Stimulated activated naive B cell treated with anti-CD40 and anti-IgM and Interleukin-4, amounts not matched to agents 10 μg/mL and 1 μg/mL and 100 μg/mL, for 72 hours (primary cell): ENCODE results near the gene NOTCH4.
"Not testable (repeated sequence)": the region's sequence is repeated elsewhere in the genome, so short reads cannot be mapped to it uniquely, and the experiment has no call there.

Experiments used
- ATAC-seq, 2 donors: fragments of 150-1000 bp; cut with Tn5 transposase; replicated peaks; 2 replicates each; pipeline ENCODE4 v1.10.0; 2021; ENCODE audit warnings: moderate library complexity in 1 of 2
- DNase-seq: peaks from one replicate; pipeline ENCODE4 v3.0.0; 2021
- H3K27ac Mint-ChIP-seq: one replicate; pipeline ENCODE4 v1.8.0; 2022; ENCODE audit warnings: mild to moderate bottlenecking, mixed read lengths
- H3K27me3 Mint-ChIP-seq, 2 donors: one replicate each; pipeline ENCODE4 v1.8.0; 2022; ENCODE audit warnings: mixed read lengths in 2 of 2
- H3K36me3 Mint-ChIP-seq, 2 donors: one replicate each; pipeline ENCODE4 v1.8.0; 2022; ENCODE audit warnings: mixed read lengths in 2 of 2, mild to moderate bottlenecking in 1 of 2
- H3K4me1 Mint-ChIP-seq, 2 donors: one replicate each; pipeline ENCODE4 v1.8.0; 2022; ENCODE audit warnings: mixed read lengths in 2 of 2, mild to moderate bottlenecking in 1 of 2
- H3K4me3 Mint-ChIP-seq, 2 donors: one replicate each; pipeline ENCODE4 v1.8.0; 2022; ENCODE audit warnings: mild to moderate bottlenecking in 2 of 2, mixed read lengths in 2 of 2, moderate library complexity in 1 of 2
- H3K9me3 Mint-ChIP-seq, 2 donors: one replicate each; pipeline ENCODE4 v1.8.0; 2022; ENCODE audit warnings: mixed read lengths in 2 of 2, mild to moderate bottlenecking in 1 of 2

The NOTCH4 gene

GRCh38 chr6:32211432-32211831, 12.4 kb downstream of the NOTCH4 start:
- not testable (repeated sequence) for H3K4me3 Mint-ChIP-seq, H3K27ac Mint-ChIP-seq, H3K36me3 Mint-ChIP-seq, ATAC-seq, H3K27me3 Mint-ChIP-seq, DNase-seq, H3K9me3 Mint-ChIP-seq
- H3K4me1 Mint-ChIP-seq: peaks cover 4 to 11% of the 10 kb centered on the region in 2 donors

GRCh38 chr6:32210191-32210601, 13.7 kb downstream of the NOTCH4 start:
- H3K9me3 Mint-ChIP-seq: no peaks in the 10 kb centered on the region
- no peak overlapping the region for H3K4me3 Mint-ChIP-seq
- no peak overlapping the region for H3K27ac Mint-ChIP-seq
- no peaks in the 10 kb centered on the region for H3K27me3 Mint-ChIP-seq
- H3K4me1 Mint-ChIP-seq: peaks cover 4 to 6% of the 10 kb centered on the region in 2 donors
- no peak for ATAC-seq
- H3K36me3 Mint-ChIP-seq: no peaks in the 10 kb centered on the region
- DNase-seq: no peak

- no peak for DNase-seq
- H3K9me3 Mint-ChIP-seq: no peaks in the 10 kb centered on the region
- no peak for ATAC-seq
- H3K4me1 Mint-ChIP-seq: peaks cover 1 to 2% of the 10 kb centered on the region in 2 donors
- no peaks in the 10 kb centered on the region for H3K36me3 Mint-ChIP-seq
- H3K4me3 Mint-ChIP-seq: no peak overlapping the region
- peaks cover 9 to 10% of the 10 kb centered on the region in 2 donors for H3K27me3 Mint-ChIP-seq
- no peak overlapping the region for H3K27ac Mint-ChIP-seq
These were observed 14.9 kb downstream of the NOTCH4 start for GRCh38 chr6:32208996-32209395.

- Mint-ChIP-seq H3K4me3 (no peak overlapping the region), H3K36me3 (no peaks in the 10 kb centered on the region), H3K27me3 (peaks cover 9 to 11% of the 10 kb centered on the region in 2 donors), H3K27ac (no peak overlapping the region), H3K4me1 (no peaks in the 10 kb centered on the region), H3K9me3 (no peaks in the 10 kb centered on the region)
- no peak for ATAC-seq
- no peak for DNase-seq
These were observed 19.6 kb downstream of the NOTCH4 start for GRCh38 chr6:32204268-32204715.

- H3K9me3 Mint-ChIP-seq: no peaks in the 10 kb centered on the region
- no peaks in the 10 kb centered on the region for H3K4me1 Mint-ChIP-seq
- no peaks in the 10 kb centered on the region for H3K36me3 Mint-ChIP-seq
- H3K27me3 Mint-ChIP-seq: peaks cover 9 to 11% of the 10 kb centered on the region in 2 donors
- ATAC-seq: no peak
- no peak overlapping the region for H3K4me3 Mint-ChIP-seq
- no peak overlapping the region for H3K27ac Mint-ChIP-seq
- DNase-seq: no peak
These were observed 20.2 kb downstream of the NOTCH4 start for GRCh38 chr6:32203426-32204267.

- H3K9me3 Mint-ChIP-seq: no peaks in the 10 kb centered on the region
- peaks cover 9 to 11% of the 10 kb centered on the region in 2 donors for H3K27me3 Mint-ChIP-seq
- H3K36me3 Mint-ChIP-seq: no peaks in the 10 kb centered on the region
- no peak overlapping the region for H3K27ac Mint-ChIP-seq
- H3K4me1 Mint-ChIP-seq: peaks cover 2% of the 10 kb centered on the region in 2 donors
- no peak overlapping the region for H3K4me3 Mint-ChIP-seq
- ATAC-seq (no peak), DNase-seq (no peak)
These were observed 21.7 kb downstream of the NOTCH4 start for GRCh38 chr6:32202186-32202585.

- DNase-seq (no peak), ATAC-seq (no peak)
- Mint-ChIP-seq H3K27ac (no peak overlapping the region), H3K4me1 (peaks cover 8 to 10% of the 10 kb centered on the region in 2 donors), H3K9me3 (no peaks in the 10 kb centered on the region), H3K36me3 (no peaks in the 10 kb centered on the region), H3K4me3 (no peak overlapping the region), H3K27me3 (peaks cover 9 to 11% of the 10 kb centered on the region in 2 donors)
These were observed 23.0 kb downstream of the NOTCH4 start for GRCh38 chr6:32200711-32201475.

GRCh38 chr6:32198866-32199265, 25.0 kb downstream of the NOTCH4 start:
- Mint-ChIP-seq H3K9me3 (no peaks in the 10 kb centered on the region), H3K4me3 (no peak overlapping the region), H3K27ac (peak overlapping the region; percentile 9), H3K4me1 (peaks cover 18 to 21% of the 10 kb centered on the region in 2 donors), H3K27me3 (no peaks in the 10 kb centered on the region), H3K36me3 (no peaks in the 10 kb centered on the region)
- no peak for DNase-seq
- no peak for ATAC-seq

- no peak overlapping the region for H3K27ac Mint-ChIP-seq
- no peaks in the 10 kb centered on the region for H3K9me3 Mint-ChIP-seq
- DNase-seq (no peak), ATAC-seq (no peak)
- H3K4me3 Mint-ChIP-seq: no peak overlapping the region
- H3K27me3 Mint-ChIP-seq: no peaks in the 10 kb centered on the region
- no peaks in the 10 kb centered on the region for H3K36me3 Mint-ChIP-seq
- peaks cover 22 to 27% of the 10 kb centered on the region in 2 donors for H3K4me1 Mint-ChIP-seq
These were observed 25.5 kb downstream of the NOTCH4 start for GRCh38 chr6:32198345-32198696.

- ATAC-seq: no peak
- Mint-ChIP-seq H3K27ac (peak overlapping the region; percentile 99), H3K4me1 (peaks cover 27 to 39% of the 10 kb centered on the region in 2 donors), H3K27me3 (no peaks in the 10 kb centered on the region), H3K36me3 (peaks cover 3 to 8% of the 10 kb centered on the region in 2 donors), H3K4me3 (peak overlapping the region; percentile 94), H3K9me3 (no peaks in the 10 kb centered on the region)
- no peak for DNase-seq
These were observed 26.9 kb downstream of the NOTCH4 start for GRCh38 chr6:32196682-32197616.

- H3K4me1 Mint-ChIP-seq: peaks cover 35 to 48% of the 10 kb centered on the region in 2 donors
These were observed 27.8 kb downstream of the NOTCH4 start for GRCh38 chr6:32195902-32196681.

GRCh38 chr6:32195652-32195901, 28.3 kb downstream of the NOTCH4 start:
- ATAC-seq (peak in 1 of 2 donors; percentile 78), DNase-seq (peak; percentile 100)
- H3K27ac Mint-ChIP-seq: peak overlapping the region; percentile 99
- peak overlapping the region; percentile 94 for H3K4me3 Mint-ChIP-seq
- H3K9me3 Mint-ChIP-seq: no peaks in the 10 kb centered on the region
- no peaks in the 10 kb centered on the region for H3K27me3 Mint-ChIP-seq
- H3K4me1 Mint-ChIP-seq: peaks cover 38 to 53% of the 10 kb centered on the region in 2 donors
- H3K36me3 Mint-ChIP-seq: peaks cover 13 to 19% of the 10 kb centered on the region in 2 donors

More at GRCh38 chr6:32195902-32196681, 27.8 kb downstream of the NOTCH4 start:
- Mint-ChIP-seq H3K27me3 (no peaks in the 10 kb centered on the region), H3K4me3 (peak overlapping the region; percentile 94), H3K36me3 (peaks cover 12 to 16% of the 10 kb centered on the region in 2 donors), H3K9me3 (no peaks in the 10 kb centered on the region), H3K27ac (peak overlapping the region; percentile 99)
- ATAC-seq (peak; percentile 86 to 88), DNase-seq (peak; percentile 85)

GRCh38 chr6:32194825-32195651, 28.8 kb downstream of the NOTCH4 start:
- Mint-ChIP-seq H3K36me3 (peaks cover 13 to 23% of the 10 kb centered on the region in 2 donors), H3K4me1 (peaks cover 38 to 58% of the 10 kb centered on the region in 2 donors), H3K27ac (peak overlapping the region; percentile 99), H3K4me3 (peak overlapping the region; percentile 94), H3K27me3 (no peaks in the 10 kb centered on the region), H3K9me3 (no peaks in the 10 kb centered on the region)
- DNase-seq (no peak), ATAC-seq (no peak)
